ENCODE data around the gene PDZD2.

The PDZD2 gene

DNA sequence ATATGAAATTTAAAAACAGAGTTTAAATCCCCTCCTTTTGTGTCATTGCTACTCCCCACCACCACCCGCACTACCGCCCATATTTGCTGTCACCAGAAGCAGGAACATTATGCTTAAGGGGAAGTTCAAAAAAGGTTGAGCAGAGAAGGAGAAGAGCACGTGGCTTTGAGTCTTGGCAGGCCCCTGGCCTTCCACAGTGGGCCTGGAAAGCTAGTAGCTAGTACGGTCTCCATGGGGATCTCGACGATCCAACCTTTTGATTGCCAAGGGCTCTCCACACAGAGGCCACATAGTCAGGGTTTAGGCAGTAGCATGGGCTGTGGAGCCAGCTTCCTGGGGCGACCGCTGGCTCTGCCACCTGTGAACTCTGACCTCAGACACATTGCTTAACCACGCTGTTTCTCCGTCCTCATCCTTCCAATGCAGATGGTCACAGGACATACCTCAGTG lies 445.1 kb downstream of the PDZD2 start:
- Histone ChIP-seq H3K4me3 (ENCODE audit: low read length) (no peak overlapping the region), H2AFZ (ENCODE audit: low read length) (no peak overlapping the region), H3K4me2 (ENCODE audit: low read depth, low read length) (no peak overlapping the region), H3K79me2 (ENCODE audit: low read length) (no peaks in the 10 kb centered on the region), H3K9ac (ENCODE audit: low read length) (no peak overlapping the region), H3K9me3 (replicated peaks; ENCODE audit: insufficient read depth, low read length) (no peaks in the 10 kb centered on the region), H3K36me3 (replicated peaks; ENCODE audit: insufficient read depth, low read length) (no peaks in the 10 kb centered on the region), H3F3A (ENCODE audit: insufficient read depth, low read length) (no peaks in the 10 kb centered on the region), H3K27me3 (replicated peaks; ENCODE audit: insufficient read depth, low read length) (no peaks in the 10 kb centered on the region), H3K9me2 (replicated peaks; ENCODE audit: insufficient read depth, low read length) (no peaks in the 10 kb centered on the region), H4K20me1 (ENCODE audit: insufficient read depth, low read length) (no peaks in the 10 kb centered on the region), H3K27ac (ENCODE audit: low read length) (no peak overlapping the region), H3K4me1 (ENCODE audit: low read length) (no peaks in the 10 kb centered on the region)
- TF ChIP-seq, protein P1, sequence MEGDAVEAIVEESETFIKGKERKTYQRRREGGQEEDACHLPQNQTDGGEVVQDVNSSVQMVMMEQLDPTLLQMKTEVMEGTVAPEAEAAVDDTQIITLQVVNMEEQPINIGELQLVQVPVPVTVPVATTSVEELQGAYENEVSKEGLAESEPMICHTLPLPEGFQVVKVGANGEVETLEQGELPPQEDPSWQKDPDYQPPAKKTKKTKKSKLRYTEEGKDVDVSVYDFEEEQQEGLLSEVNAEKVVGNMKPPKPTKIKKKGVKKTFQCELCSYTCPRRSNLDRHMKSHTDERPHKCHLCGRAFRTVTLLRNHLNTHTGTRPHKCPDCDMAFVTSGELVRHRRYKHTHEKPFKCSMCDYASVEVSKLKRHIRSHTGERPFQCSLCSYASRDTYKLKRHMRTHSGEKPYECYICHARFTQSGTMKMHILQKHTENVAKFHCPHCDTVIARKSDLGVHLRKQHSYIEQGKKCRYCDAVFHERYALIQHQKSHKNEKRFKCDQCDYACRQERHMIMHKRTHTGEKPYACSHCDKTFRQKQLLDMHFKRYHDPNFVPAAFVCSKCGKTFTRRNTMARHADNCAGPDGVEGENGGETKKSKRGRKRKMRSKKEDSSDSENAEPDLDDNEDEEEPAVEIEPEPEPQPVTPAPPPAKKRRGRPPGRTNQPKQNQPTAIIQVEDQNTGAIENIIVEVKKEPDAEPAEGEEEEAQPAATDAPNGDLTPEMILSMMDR (IDR thresholded peaks at IDR 0.05; ENCODE audit: low read length), result no peak
- TF ChIP-seq EZH2phosphoT487 (IDR thresholded peaks at IDR 0.05; ENCODE audit: low read length) (no peak), EZH2 (optimal IDR thresholded peaks at IDR 0.05; ENCODE audit: low read depth, low read length) (no peak)
- DNase-seq, result no peak

DNA sequence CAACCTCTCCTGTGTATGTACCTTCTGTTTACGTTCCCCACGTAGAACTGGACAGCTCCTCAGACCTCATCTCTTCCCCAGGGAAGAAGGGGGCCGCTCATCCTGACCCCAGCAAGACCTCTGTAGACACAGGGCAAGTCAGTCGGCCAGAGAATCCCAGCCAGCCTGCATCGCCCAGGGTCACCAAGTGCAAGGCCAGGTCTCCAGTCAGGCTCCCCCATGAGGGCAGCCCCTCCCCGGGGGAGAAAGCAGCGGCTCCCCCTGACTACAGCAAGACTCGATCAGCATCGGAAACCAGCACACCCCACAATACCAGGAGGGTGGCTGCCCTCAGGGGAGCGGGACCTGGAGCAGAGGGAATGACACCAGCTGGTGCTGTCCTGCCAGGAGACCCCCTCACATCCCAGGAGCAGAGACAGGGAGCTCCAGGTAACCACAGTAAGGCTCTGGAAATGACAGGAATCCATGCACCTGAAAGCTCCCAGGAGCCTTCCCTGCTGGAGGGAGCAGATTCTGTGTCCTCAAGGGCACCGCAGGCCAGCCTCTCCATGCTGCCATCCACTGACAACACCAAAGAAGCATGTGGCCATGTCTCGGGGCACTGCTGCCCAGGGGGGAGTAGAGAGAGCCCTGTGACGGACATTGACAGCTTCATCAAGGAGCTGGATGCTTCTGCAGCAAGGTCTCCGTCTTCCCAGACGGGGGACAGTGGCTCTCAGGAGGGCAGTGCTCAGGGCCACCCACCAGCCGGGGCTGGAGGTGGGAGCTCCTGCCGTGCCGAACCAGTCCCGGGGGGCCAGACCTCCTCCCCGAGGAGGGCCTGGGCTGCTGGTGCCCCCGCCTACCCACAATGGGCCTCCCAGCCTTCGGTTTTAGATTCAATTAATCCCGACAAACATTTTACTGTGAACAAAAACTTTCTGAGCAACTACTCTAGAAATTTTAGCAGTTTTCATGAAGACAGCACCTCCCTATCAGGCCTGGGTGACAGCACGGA lies 448.5 kb downstream of the PDZD2 start:
- Histone ChIP-seq H3K4me3 (ENCODE audit: low read length) (no peak overlapping the region), H2AFZ (ENCODE audit: low read length) (no peak overlapping the region), H3K36me3 (replicated peaks; ENCODE audit: insufficient read depth, low read length) (no peaks in the 10 kb centered on the region), H3F3A (ENCODE audit: insufficient read depth, low read length) (0 out of 2 replicates have a peak, but pooled peaks cover under 1% of the 10 kb centered on the region), H3K9me2 (replicated peaks; ENCODE audit: insufficient read depth, low read length) (no peaks in the 10 kb centered on the region), H3K4me1 (ENCODE audit: low read length) (peaks cover under 1% of the 10 kb centered on the region; the same call in 1 of the 2 replicates), H3K9me3 (replicated peaks; ENCODE audit: insufficient read depth, low read length) (no peaks in the 10 kb centered on the region), H3K27me3 (replicated peaks; ENCODE audit: insufficient read depth, low read length) (no peaks in the 10 kb centered on the region), H3K4me2 (ENCODE audit: low read depth, low read length) (no peak overlapping the region), H3K79me2 (ENCODE audit: low read length) (no peaks in the 10 kb centered on the region), H4K20me1 (ENCODE audit: insufficient read depth, low read length) (no peaks in the 10 kb centered on the region), H3K9ac (ENCODE audit: low read length) (no peak overlapping the region), H3K27ac (ENCODE audit: low read length) (no peak overlapping the region)
- TF ChIP-seq EZH2 (optimal IDR thresholded peaks at IDR 0.05; ENCODE audit: low read depth, low read length), result no peak
- TF ChIP-seq EZH2phosphoT487 (IDR thresholded peaks at IDR 0.05; ENCODE audit: low read length), result no peak
- TF ChIP-seq, protein P1 (IDR thresholded peaks at IDR 0.05; ENCODE audit: low read length), result no peak
- DNase-seq, result no peak

DNA sequence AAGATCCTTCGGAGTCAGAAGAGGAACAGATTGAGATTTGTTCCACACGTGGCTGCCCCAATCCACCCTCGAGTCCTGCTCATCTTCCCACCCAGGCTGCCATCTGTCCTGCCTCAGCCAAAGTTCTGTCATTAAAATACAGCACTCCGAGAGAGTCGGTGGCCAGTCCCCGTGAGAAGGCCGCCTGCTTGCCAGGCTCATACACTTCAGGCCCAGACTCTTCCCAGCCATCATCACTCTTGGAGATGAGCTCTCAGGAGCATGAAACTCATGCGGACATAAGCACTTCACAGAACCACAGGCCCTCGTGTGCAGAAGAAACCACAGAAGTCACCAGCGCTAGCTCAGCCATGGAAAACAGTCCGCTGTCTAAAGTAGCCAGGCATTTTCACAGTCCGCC lies 449.3 kb downstream of the PDZD2 start:
- Histone ChIP-seq H3K79me2 (ENCODE audit: low read length) (no peaks in the 10 kb centered on the region), H2AFZ (ENCODE audit: low read length) (no peak overlapping the region), H3K4me3 (ENCODE audit: low read length) (no peak overlapping the region), H3K4me2 (ENCODE audit: low read depth, low read length) (no peak overlapping the region), H3F3A (ENCODE audit: insufficient read depth, low read length) (peaks cover 8% of the 10 kb centered on the region), H3K27ac (ENCODE audit: low read length) (no peak overlapping the region), H4K20me1 (ENCODE audit: insufficient read depth, low read length) (no peaks in the 10 kb centered on the region), H3K36me3 (replicated peaks; ENCODE audit: insufficient read depth, low read length) (no peaks in the 10 kb centered on the region), H3K9ac (ENCODE audit: low read length) (no peak overlapping the region), H3K4me1 (ENCODE audit: low read length) (peaks cover 3% of the 10 kb centered on the region; the same call in 1 of the 2 replicates), H3K9me2 (replicated peaks; ENCODE audit: insufficient read depth, low read length) (no peaks in the 10 kb centered on the region), H3K9me3 (replicated peaks; ENCODE audit: insufficient read depth, low read length) (no peaks in the 10 kb centered on the region), H3K27me3 (replicated peaks; ENCODE audit: insufficient read depth, low read length) (no peaks in the 10 kb centered on the region)
- TF ChIP-seq EZH2 (optimal IDR thresholded peaks at IDR 0.05; ENCODE audit: low read depth, low read length) (no peak), EZH2phosphoT487 (IDR thresholded peaks at IDR 0.05; ENCODE audit: low read length) (no peak)
- TF ChIP-seq, protein P1 (IDR thresholded peaks at IDR 0.05; ENCODE audit: low read length), result no peak
- no peak for DNase-seq

Measured in MM.1S (cell line).